ENCODE data around the gene RPA1. TPM values are rescaled to one million over a fixed set of nuclear protein-coding genes. Genes with fewer than 3 reads are reported as not detected.
A peak's percentile ranks its signal among the peaks of the same experiment; 100 is the strongest.

RPA1 gene
- total and polyA plus RNA-seq, 4 donors = 10.7 to 82.6 (median 33.6) TPM

GRCh38 chr17:1860978-1861377 lies 31.2 kb downstream of the RPA1 start:
- Histone ChIP-seq H3K27me3 (ENCODE audit: control insufficient read depth in 3 of 3, insufficient read depth in 3 of 3, low read length in 2 of 3) (no peaks in the 10 kb centered on the region), H3K9ac (ENCODE audit: insufficient read depth in 1 of 2, low read length in 2 of 2) (no peak overlapping the region), H3K4me1 (ENCODE audit: control insufficient read depth in 5 of 5, insufficient read depth in 5 of 5, low read length in 5 of 5) (peaks cover 0 to 3% (median 0%) of the 10 kb centered on the region in 5 donors), H3K36me3 (ENCODE audit: control insufficient read depth in 4 of 4, insufficient read depth in 4 of 4, low read length in 4 of 4) (peaks cover 0 to 15% (median 0%) of the 10 kb centered on the region in 4 donors), H3K27ac (ENCODE audit: low read depth in 1 of 2, low read length in 1 of 2) (no peak overlapping the region), H3K9me3 (ENCODE audit: control insufficient read depth in 4 of 4, insufficient read depth in 3 of 4, low read length in 3 of 4) (no peaks in the 10 kb centered on the region), H3K4me3 (no peak overlapping the region)
- DNase-seq (no peak), ATAC-seq (ENCODE audit: insufficient read depth, low FRiP score) (no peak)
- no peak for TF ChIP-seq CTCF (IDR thresholded peaks at IDR 0.05; ENCODE audit: control extremely low read depth, extremely low read depth)
- WGBS, 2 donors = 89 to 94% methylated on average over 11 of the region's 11 CpGs

- 91 to 92% methylated on average over 16 of the region's 16 CpGs for WGBS, 2 donors
- ATAC-seq (ENCODE audit: insufficient read depth, low FRiP score) (no peak), DNase-seq (peak in 2 of 3 donors; percentile 4 to 25)
- Histone ChIP-seq H3K4me3 (no peak overlapping the region), H3K9me3 (ENCODE audit: control insufficient read depth in 4 of 4, insufficient read depth in 3 of 4, low read length in 3 of 4) (no peaks in the 10 kb centered on the region), H3K36me3 (ENCODE audit: control insufficient read depth in 4 of 4, insufficient read depth in 4 of 4, low read length in 4 of 4) (peaks cover 0 to 14% (median 0%) of the 10 kb centered on the region in 4 donors), H3K4me1 (ENCODE audit: control insufficient read depth in 5 of 5, insufficient read depth in 5 of 5, low read length in 5 of 5) (peaks cover 0 to 3% (median 0%) of the 10 kb centered on the region in 5 donors), H3K9ac (ENCODE audit: insufficient read depth in 1 of 2, low read length in 2 of 2) (no peak overlapping the region), H3K27me3 (ENCODE audit: control insufficient read depth in 3 of 3, insufficient read depth in 3 of 3, low read length in 2 of 3) (no peaks in the 10 kb centered on the region), H3K27ac (ENCODE audit: low read depth in 1 of 2, low read length in 1 of 2) (no peak overlapping the region)
- no peak for TF ChIP-seq CTCF (IDR thresholded peaks at IDR 0.05; ENCODE audit: control extremely low read depth, extremely low read depth)
Measured at GRCh38 chr17:1861391-1862010, 31.7 kb downstream of the RPA1 start.

GRCh38 chr17:1865252-1866037 lies 35.6 kb downstream of the RPA1 start:
- peaks cover 0 to 8% (median 2%) of the 10 kb centered on the region in 4 donors for H3K36me3 ChIP-seq (ENCODE audit: control insufficient read depth in 4 of 4, insufficient read depth in 4 of 4, low read length in 4 of 4)
- DNase-seq = peak in 1 of 3 donors; percentile 11
- peaks cover 0 to 3% (median 0%) of the 10 kb centered on the region in 5 donors for H3K4me1 ChIP-seq (ENCODE audit: control insufficient read depth in 5 of 5, insufficient read depth in 5 of 5, low read length in 5 of 5)
- peak; percentile 37 for TF ChIP-seq CTCF (IDR thresholded peaks at IDR 0.05; ENCODE audit: control extremely low read depth, extremely low read depth)
- H3K27me3 ChIP-seq (ENCODE audit: control insufficient read depth in 3 of 3, insufficient read depth in 3 of 3, low read length in 2 of 3) = no peaks in the 10 kb centered on the region
- H3K9ac ChIP-seq (ENCODE audit: insufficient read depth in 1 of 2, low read length in 2 of 2) = no peak overlapping the region
- no peak overlapping the region for H3K27ac ChIP-seq (ENCODE audit: low read depth in 1 of 2, low read length in 1 of 2)
- no peaks in the 10 kb centered on the region for H3K9me3 ChIP-seq (ENCODE audit: control insufficient read depth in 4 of 4, insufficient read depth in 3 of 4, low read length in 3 of 4)
- WGBS, 2 donors = 68 to 76% methylated on average over 17 of the region's 17 CpGs
- H3K4me3 ChIP-seq = no peak overlapping the region
- peak; percentile 47 for ATAC-seq (ENCODE audit: insufficient read depth, low FRiP score)

Measured in lung (tissue), 12 donors.